Activated naive CD8-positive, alpha-beta T cell treated with anti-CD3 and anti-CD28 coated beads for 36 hours (primary cell): ENCODE data around the gene MGST3. TPM values are rescaled to one million over a fixed set of nuclear protein-coding genes. Genes with fewer than 3 reads are reported as not detected.

Experiments used
- DNase-seq: peaks from one replicate; pipeline ENCODE4 v3.0.0; 2021
- H3K27ac Mint-ChIP-seq: one replicate; pipeline ENCODE4 v1.8.0; 2022; ENCODE audit warnings: mild to moderate bottlenecking, moderate library complexity, mixed read lengths
- H3K27me3 Mint-ChIP-seq: one replicate; pipeline ENCODE4 v1.8.0; 2022; ENCODE audit warnings: mild to moderate bottlenecking, mixed read lengths
- H3K36me3 Mint-ChIP-seq: one replicate; pipeline ENCODE4 v1.8.0; 2021; ENCODE audit warnings: mild to moderate bottlenecking, mixed read lengths
- H3K4me1 Mint-ChIP-seq: one replicate; pipeline ENCODE4 v1.8.0; 2021; ENCODE audit warnings: mixed read lengths
- H3K4me3 Mint-ChIP-seq: one replicate; pipeline ENCODE4 v1.8.0; 2022; ENCODE audit warnings: mild to moderate bottlenecking, moderate library complexity, mixed read lengths
- H3K9me3 Mint-ChIP-seq: one replicate; pipeline ENCODE4 v1.8.0; 2022; ENCODE audit warnings: mixed read lengths
- total RNA-seq, 2 experiments: library from RNA; stranded (reverse); gene quantifications; one replicate each; pipeline ENCODE4 v1.2.3, GENCODE V29; 2021

MGST3 gene
- total RNA-seq, 2 experiments from 2014 or later: 31.7 to 33.3 TPM

GRCh38 chr1:165616054-165616612 lies 14.9 kb upstream of the MGST3 start:
- Mint-ChIP-seq H3K9me3 (peaks cover 11% of the 10 kb centered on the region), H3K27me3 (peaks cover 5% of the 10 kb centered on the region), H3K36me3 (peaks cover 5% of the 10 kb centered on the region), H3K27ac (no peak overlapping the region), H3K4me3 (no peak overlapping the region), H3K4me1 (no peaks in the 10 kb centered on the region)
- DNase-seq: no peak

GRCh38 chr1:165616987-165617546 lies 14.0 kb upstream of the MGST3 start:
- Mint-ChIP-seq H3K27ac (no peak overlapping the region), H3K27me3 (peaks cover 4% of the 10 kb centered on the region), H3K4me3 (no peak overlapping the region), H3K9me3 (peaks cover 11% of the 10 kb centered on the region), H3K36me3 (peaks cover 5% of the 10 kb centered on the region), H3K4me1 (no peaks in the 10 kb centered on the region)
- DNase-seq: no peak

- Mint-ChIP-seq H3K4me1 (no peaks in the 10 kb centered on the region), H3K27ac (no peak overlapping the region), H3K4me3 (no peak overlapping the region), H3K9me3 (peaks cover 5% of the 10 kb centered on the region), H3K36me3 (no peaks in the 10 kb centered on the region), H3K27me3 (peaks cover 8% of the 10 kb centered on the region)
- DNase-seq: no peak
Measured at GRCh38 chr1:165619647-165620151, 11.3 kb upstream of the MGST3 start.

- Mint-ChIP-seq H3K4me1 (no peaks in the 10 kb centered on the region), H3K27ac (no peak overlapping the region), H3K9me3 (peaks cover under 1% of the 10 kb centered on the region), H3K36me3 (no peaks in the 10 kb centered on the region), H3K27me3 (peaks cover 8% of the 10 kb centered on the region), H3K4me3 (no peak overlapping the region)
- DNase-seq: no peak
Measured at GRCh38 chr1:165623624-165624023, 7.4 kb upstream of the MGST3 start.

GRCh38 chr1:165624441-165624840 lies 6.6 kb upstream of the MGST3 start:
- Mint-ChIP-seq H3K27me3 (peaks cover 8% of the 10 kb centered on the region), H3K9me3 (no peaks in the 10 kb centered on the region), H3K4me3 (no peak overlapping the region), H3K36me3 (no peaks in the 10 kb centered on the region), H3K4me1 (peaks cover 3% of the 10 kb centered on the region), H3K27ac (no peak overlapping the region)
- no peak for DNase-seq

- Mint-ChIP-seq H3K27me3 (peaks cover 5% of the 10 kb centered on the region), H3K27ac (no peak overlapping the region), H3K4me3 (no peak overlapping the region), H3K36me3 (no peaks in the 10 kb centered on the region), H3K9me3 (no peaks in the 10 kb centered on the region), H3K4me1 (peaks cover 8% of the 10 kb centered on the region)
- no peak for DNase-seq
Measured at GRCh38 chr1:165628147-165628822, 2.7 kb upstream of the MGST3 start.

- no peaks in the 10 kb centered on the region for H3K9me3 Mint-ChIP-seq
- H3K27ac Mint-ChIP-seq: no peak overlapping the region
- no peaks in the 10 kb centered on the region for H3K36me3 Mint-ChIP-seq
- H3K4me3 Mint-ChIP-seq: no peak overlapping the region
- peaks cover 15% of the 10 kb centered on the region for H3K4me1 Mint-ChIP-seq
- H3K27me3 Mint-ChIP-seq: peaks cover 2% of the 10 kb centered on the region
- DNase-seq: no peak
Measured at GRCh38 chr1:165629151-165629550, 1.9 kb upstream of the MGST3 start.

GRCh38 chr1:165629848-165630628 lies 996 bp upstream of the MGST3 start:
- no peak overlapping the region for H3K4me3 Mint-ChIP-seq
- no peaks in the 10 kb centered on the region for H3K27me3 Mint-ChIP-seq
- H3K4me1 Mint-ChIP-seq: peaks cover 20% of the 10 kb centered on the region
- H3K9me3 Mint-ChIP-seq: no peaks in the 10 kb centered on the region
- H3K27ac Mint-ChIP-seq: no peak overlapping the region
- DNase-seq: no peak
- H3K36me3 Mint-ChIP-seq: no peaks in the 10 kb centered on the region

- Mint-ChIP-seq H3K27me3 (no peaks in the 10 kb centered on the region), H3K36me3 (no peaks in the 10 kb centered on the region), H3K9me3 (no peaks in the 10 kb centered on the region), H3K4me1 (peaks cover 24% of the 10 kb centered on the region), H3K27ac (no peak overlapping the region), H3K4me3 (no peak overlapping the region)
- DNase-seq: peak; percentile 64
Measured at GRCh38 chr1:165631342-165632151, 513 bp downstream of the MGST3 start.

- no peaks in the 10 kb centered on the region for H3K36me3 Mint-ChIP-seq
- no peak overlapping the region for H3K27ac Mint-ChIP-seq
- no peak for DNase-seq
- no peaks in the 10 kb centered on the region for H3K9me3 Mint-ChIP-seq
- H3K4me1 Mint-ChIP-seq: peaks cover 24% of the 10 kb centered on the region
- no peak overlapping the region for H3K4me3 Mint-ChIP-seq
- H3K27me3 Mint-ChIP-seq: no peaks in the 10 kb centered on the region
Measured at GRCh38 chr1:165632152-165632469, 1.1 kb downstream of the MGST3 start.

- Mint-ChIP-seq H3K4me1 (peaks cover 24% of the 10 kb centered on the region), H3K4me3 (no peak overlapping the region)
Measured at GRCh38 chr1:165632491-165632890, 1.5 kb downstream of the MGST3 start.

GRCh38 chr1:165633614-165634013 lies 2.6 kb downstream of the MGST3 start:
- DNase-seq: no peak

More at GRCh38 chr1:165632491-165632890, 1.5 kb downstream of the MGST3 start:
- Mint-ChIP-seq H3K36me3 (no peaks in the 10 kb centered on the region), H3K9me3 (no peaks in the 10 kb centered on the region), H3K27me3 (no peaks in the 10 kb centered on the region), H3K27ac (no peak overlapping the region)
- no peak for DNase-seq

GRCh38 chr1:165634154-165634921 lies 3.3 kb downstream of the MGST3 start:
- Mint-ChIP-seq H3K36me3 (no peaks in the 10 kb centered on the region), H3K4me3 (no peak overlapping the region), H3K4me1 (peaks cover 23% of the 10 kb centered on the region), H3K27ac (no peak overlapping the region), H3K27me3 (no peaks in the 10 kb centered on the region), H3K9me3 (no peaks in the 10 kb centered on the region)
- no peak for DNase-seq

More at GRCh38 chr1:165633614-165634013, 2.6 kb downstream of the MGST3 start:
- Mint-ChIP-seq H3K4me1 (peaks cover 26% of the 10 kb centered on the region), H3K9me3 (no peaks in the 10 kb centered on the region), H3K36me3 (no peaks in the 10 kb centered on the region), H3K27me3 (no peaks in the 10 kb centered on the region), H3K4me3 (no peak overlapping the region), H3K27ac (no peak overlapping the region)

- Mint-ChIP-seq H3K4me3 (no peak overlapping the region), H3K27ac (no peak overlapping the region), H3K36me3 (no peaks in the 10 kb centered on the region), H3K9me3 (no peaks in the 10 kb centered on the region), H3K4me1 (peaks cover 24% of the 10 kb centered on the region), H3K27me3 (no peaks in the 10 kb centered on the region)
- DNase-seq: no peak
Measured at GRCh38 chr1:165635329-165635728, 4.3 kb downstream of the MGST3 start.
